ENCODE results near the gene FBXO33.

DNA sequence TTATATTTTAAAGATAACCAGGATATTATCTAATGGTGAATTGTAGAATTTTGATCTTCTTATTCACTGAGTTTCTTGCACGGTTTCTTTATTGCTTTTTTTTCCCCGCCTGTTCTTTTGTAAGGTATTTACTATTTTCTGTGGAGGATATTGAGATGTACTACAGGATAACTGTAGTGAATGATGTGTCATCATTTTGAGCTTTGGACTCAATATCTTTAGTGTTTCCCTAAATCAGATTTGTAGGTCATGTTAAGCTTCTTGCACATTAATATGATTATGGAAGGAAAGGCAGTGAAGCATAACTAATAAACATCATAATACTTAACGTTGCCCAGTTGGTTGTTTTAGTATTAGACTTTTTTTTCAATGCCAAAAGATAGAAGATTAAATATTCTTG is 81.4 kb downstream of the FBXO33 start:
- TF ChIP-seq POLR2A (IDR thresholded peaks at IDR 0.05), result no peak
- TF ChIP-seq, protein P1, sequence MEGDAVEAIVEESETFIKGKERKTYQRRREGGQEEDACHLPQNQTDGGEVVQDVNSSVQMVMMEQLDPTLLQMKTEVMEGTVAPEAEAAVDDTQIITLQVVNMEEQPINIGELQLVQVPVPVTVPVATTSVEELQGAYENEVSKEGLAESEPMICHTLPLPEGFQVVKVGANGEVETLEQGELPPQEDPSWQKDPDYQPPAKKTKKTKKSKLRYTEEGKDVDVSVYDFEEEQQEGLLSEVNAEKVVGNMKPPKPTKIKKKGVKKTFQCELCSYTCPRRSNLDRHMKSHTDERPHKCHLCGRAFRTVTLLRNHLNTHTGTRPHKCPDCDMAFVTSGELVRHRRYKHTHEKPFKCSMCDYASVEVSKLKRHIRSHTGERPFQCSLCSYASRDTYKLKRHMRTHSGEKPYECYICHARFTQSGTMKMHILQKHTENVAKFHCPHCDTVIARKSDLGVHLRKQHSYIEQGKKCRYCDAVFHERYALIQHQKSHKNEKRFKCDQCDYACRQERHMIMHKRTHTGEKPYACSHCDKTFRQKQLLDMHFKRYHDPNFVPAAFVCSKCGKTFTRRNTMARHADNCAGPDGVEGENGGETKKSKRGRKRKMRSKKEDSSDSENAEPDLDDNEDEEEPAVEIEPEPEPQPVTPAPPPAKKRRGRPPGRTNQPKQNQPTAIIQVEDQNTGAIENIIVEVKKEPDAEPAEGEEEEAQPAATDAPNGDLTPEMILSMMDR (IDR thresholded peaks at IDR 0.05), result no peak
